ENCODE results near the gene EFNA2.
"Not testable (repeated sequence)": the region's sequence is repeated elsewhere in the genome, so short reads cannot be mapped to it uniquely, and the experiment has no call there.

The EFNA2 gene

GRCh38 chr19:1285737-1286360 is at the start of gene EFNA2:
Gene EFNA2, plus strand, starts transcription at chr19:1285873. Its CDS starts 296 bp downstream, at chr19:1286169.
- H3K27ac ChIP-seq: no peak within 1 kb of the TSS
- DNase-seq (ENCODE audit: low read depth, low spot score): no peak

- DNase-seq (ENCODE audit: low read depth, low spot score): no peak
- H3K27ac ChIP-seq: no peak overlapping the region
Observed at GRCh38 chr19:1236576-1236975, 49.1 kb upstream of the EFNA2 start.

GRCh38 chr19:1237027-1237659 is 48.5 kb upstream of the EFNA2 start:
- peak overlapping the region; percentile 22 for H3K27ac ChIP-seq
- no peak for DNase-seq (ENCODE audit: low read depth, low spot score)

GRCh38 chr19:1237754-1238368 is 47.8 kb upstream of the EFNA2 start, which contains the start of gene CBARP:
Gene CBARP, minus strand, starts transcription at chr19:1238005. Its CDS starts 1,905 bp downstream, at chr19:1236100.
- peak within 1 kb of the TSS; percentile 22 for H3K27ac ChIP-seq
- DNase-seq (ENCODE audit: low read depth, low spot score): no peak

GRCh38 chr19:1238369-1239303 is 47.0 kb upstream of the EFNA2 start:
- no peak for DNase-seq (ENCODE audit: low read depth, low spot score)
- H3K27ac ChIP-seq: no peak overlapping the region

- H3K27ac ChIP-seq: no peak overlapping the region
- no peak for DNase-seq (ENCODE audit: low read depth, low spot score)
Observed at GRCh38 chr19:1239420-1239795, 46.3 kb upstream of the EFNA2 start.

- DNase-seq (ENCODE audit: low read depth, low spot score): no peak
Observed at GRCh38 chr19:1239796-1240737, 45.6 kb upstream of the EFNA2 start.

GRCh38 chr19:1240925-1241324 is 44.7 kb upstream of the EFNA2 start:
- no peak for DNase-seq (ENCODE audit: low read depth, low spot score)
- peak overlapping the region; percentile 59 for H3K27ac ChIP-seq

More at GRCh38 chr19:1239796-1240737, 45.6 kb upstream of the EFNA2 start:
- H3K27ac ChIP-seq: no peak overlapping the region

- no peak for DNase-seq (ENCODE audit: low read depth, low spot score)
- H3K27ac ChIP-seq: peak within 1 kb of the TSS; percentile 59
Observed at GRCh38 chr19:1241417-1242095, 44.1 kb upstream of the EFNA2 start, which contains the start of gene ATP5F1D. Gene ATP5F1D, plus strand, starts transcription at chr19:1241751. Its CDS starts 100 bp downstream, at chr19:1241851.

- H3K27ac ChIP-seq: peak overlapping the region; percentile 99
- DNase-seq (ENCODE audit: low read depth, low spot score): no peak
Observed at GRCh38 chr19:1243768-1244692, 41.6 kb upstream of the EFNA2 start.

GRCh38 chr19:1244693-1245451 is 40.8 kb upstream of the EFNA2 start:
- no peak for DNase-seq (ENCODE audit: low read depth, low spot score)
- H3K27ac ChIP-seq: peak overlapping the region; percentile 99

- no peak for DNase-seq (ENCODE audit: low read depth, low spot score)
- H3K27ac ChIP-seq: peak overlapping the region; percentile 99
Observed at GRCh38 chr19:1245494-1246264, 40.0 kb upstream of the EFNA2 start.

GRCh38 chr19:1246265-1247087 is 39.2 kb upstream of the EFNA2 start:
- H3K27ac ChIP-seq: peak overlapping the region; percentile 99
- DNase-seq (ENCODE audit: low read depth, low spot score): not testable (repeated sequence)

- H3K27ac ChIP-seq: peak overlapping the region; percentile 99
Observed at GRCh38 chr19:1247748-1248138, 37.9 kb upstream of the EFNA2 start.

GRCh38 chr19:1248139-1248785 is 37.4 kb upstream of the EFNA2 start, which contains the start of gene MIDN:
Gene MIDN, plus strand, starts transcription at chr19:1248583. Its CDS starts 1,714 bp downstream, at chr19:1250297.
- peak within 1 kb of the TSS; percentile 99 for H3K27ac ChIP-seq
- no peak for DNase-seq (ENCODE audit: low read depth, low spot score)

More at GRCh38 chr19:1247748-1248138, 37.9 kb upstream of the EFNA2 start:
- DNase-seq (ENCODE audit: low read depth, low spot score): no peak

All from epithelial cell of prostate (primary cell).